HT-29 (cell line): ENCODE results near the gene CASP6. TPM values are rescaled to one million over a fixed set of nuclear protein-coding genes. Genes with fewer than 3 reads are reported as not detected.

Experiments used
- DNase-seq: peaks from one replicate; pipeline ENCODE4 v3.0.0-alpha.2; 2015; ENCODE audit warnings: low spot score
- total RNA-seq: library from RNA; depleted of rRNA; stranded (reverse); fragments of >200 nt; shearing (Covaris generic); gene quantifications from 2 replicates; pipeline ENCODE4 v1.2.3, GENCODE V29; 2014; rRNA removed

The CASP6 gene
- 21.7 and 27.0 TPM in 2 replicates for total RNA-seq

DNA sequence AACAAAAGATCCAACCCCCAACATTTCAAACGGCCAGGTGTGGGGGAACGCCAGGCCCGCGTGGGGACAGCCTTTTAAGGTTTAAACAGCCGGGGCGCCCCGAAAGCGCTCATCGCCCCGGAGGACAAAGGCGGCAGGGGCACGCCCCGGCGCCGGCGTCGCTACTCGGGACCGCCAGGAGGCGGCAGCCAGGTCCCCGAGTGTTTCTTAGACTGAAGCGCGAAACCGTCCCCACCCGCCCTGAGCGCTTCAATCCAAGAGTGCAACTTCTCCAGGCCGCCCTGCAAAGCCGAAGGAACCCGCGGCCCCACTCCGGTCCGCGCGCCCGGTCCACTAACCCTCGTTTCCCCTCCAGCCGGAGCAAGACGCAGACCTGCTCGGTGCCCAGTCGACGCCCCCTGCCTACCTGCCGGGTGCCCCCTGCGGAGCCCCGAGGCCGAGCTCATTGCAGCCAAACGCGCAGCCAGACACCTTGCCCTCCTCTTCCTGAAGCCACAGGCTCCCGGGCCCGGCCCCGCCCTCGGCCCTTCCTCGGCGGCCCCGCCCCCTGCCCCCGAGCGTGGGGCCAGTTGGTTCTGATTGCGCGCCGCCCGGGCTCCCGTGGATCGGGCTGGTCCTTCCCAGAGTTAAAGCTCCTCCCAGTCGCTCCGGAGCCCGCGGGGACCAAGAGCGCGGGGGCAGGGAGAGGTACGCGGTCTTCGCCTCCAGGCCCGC is at the start of gene CASP6:
CASP6 (minus strand) TSS at position 496 of the 714 bp plus-strand sequence; CDS start at position 446, 50 bp downstream.
- peak; percentile 87 for DNase-seq

- no peak for DNase-seq
These were observed 49.3 kb upstream of the CASP6 start for GRCh38 chr4:109752525-109752924.

- DNase-seq: no peak
These were observed 48.6 kb upstream of the CASP6 start for GRCh38 chr4:109751852-109752251.

DNA sequence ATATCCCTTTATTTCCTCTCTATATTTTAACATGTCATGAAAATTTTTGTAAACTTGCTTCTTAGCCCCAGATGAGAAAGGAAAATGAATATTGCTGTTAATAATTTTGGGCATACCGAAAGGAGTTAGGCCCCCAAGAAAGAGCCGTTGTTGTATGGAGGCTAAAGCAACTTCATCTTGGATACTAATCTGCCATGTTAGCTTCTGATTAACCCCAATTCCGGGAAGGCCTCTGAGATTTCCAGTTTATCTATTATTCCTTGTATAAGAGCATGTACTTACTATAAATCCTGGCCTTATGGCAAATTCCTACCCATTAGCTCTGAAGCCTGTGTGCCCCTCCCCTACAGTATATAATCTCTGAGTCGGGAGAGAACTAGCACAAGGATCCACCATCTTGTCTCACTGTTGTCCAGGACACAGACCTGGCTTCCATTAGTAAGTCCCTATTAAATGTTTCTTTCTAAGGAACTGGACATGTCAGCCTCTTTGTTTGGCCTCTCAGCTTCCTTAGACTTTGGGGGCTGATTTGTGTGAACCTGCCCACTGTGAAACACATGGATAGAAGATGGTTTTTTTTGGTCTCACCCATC is 47.5 kb upstream of the CASP6 start:
- DNase-seq: no peak

GRCh38 chr4:109749388-109750082 is 46.3 kb upstream of the CASP6 start:
- DNase-seq: no peak

DNA sequence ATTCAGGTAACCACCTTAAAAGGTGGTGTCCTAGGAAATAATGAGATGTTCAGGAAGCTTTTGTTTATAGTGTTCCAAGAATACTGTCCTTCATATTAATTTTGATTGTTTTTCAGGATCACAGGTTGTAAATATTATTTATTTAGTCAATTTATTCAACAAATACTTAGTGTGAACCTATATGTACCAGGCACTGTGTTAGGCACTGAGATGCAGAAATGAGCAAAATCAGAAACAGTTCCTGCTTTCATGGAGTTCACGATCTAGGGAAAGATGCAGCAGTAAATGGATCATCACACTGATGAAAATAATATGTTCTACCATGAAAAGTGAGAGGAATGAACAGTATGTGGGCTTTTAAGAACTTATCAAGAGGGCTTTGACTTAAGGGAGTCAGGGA is 44.9 kb upstream of the CASP6 start:
- DNase-seq: no peak

DNA sequence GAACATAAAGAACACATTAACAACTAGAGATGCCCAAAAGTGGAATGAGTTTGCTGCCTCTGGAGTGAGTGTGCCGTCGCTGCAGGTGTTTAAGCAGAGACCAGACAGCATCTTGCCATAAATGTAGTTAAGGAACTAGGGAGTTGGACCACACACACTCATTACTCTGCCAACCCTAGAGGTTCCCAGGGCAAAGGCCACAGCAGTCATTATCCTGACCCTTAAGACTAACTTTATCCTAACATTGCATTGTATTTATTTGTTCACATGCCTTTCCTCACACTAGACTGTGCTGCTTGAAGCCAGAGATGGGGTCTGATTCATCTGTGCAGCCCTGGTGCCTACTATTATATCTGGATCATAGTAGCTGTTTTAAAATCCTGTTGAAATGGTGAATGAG is 43.5 kb upstream of the CASP6 start:
- no peak for DNase-seq

GRCh38 chr4:109745830-109746229 is 42.6 kb upstream of the CASP6 start:
- no peak for DNase-seq

DNA sequence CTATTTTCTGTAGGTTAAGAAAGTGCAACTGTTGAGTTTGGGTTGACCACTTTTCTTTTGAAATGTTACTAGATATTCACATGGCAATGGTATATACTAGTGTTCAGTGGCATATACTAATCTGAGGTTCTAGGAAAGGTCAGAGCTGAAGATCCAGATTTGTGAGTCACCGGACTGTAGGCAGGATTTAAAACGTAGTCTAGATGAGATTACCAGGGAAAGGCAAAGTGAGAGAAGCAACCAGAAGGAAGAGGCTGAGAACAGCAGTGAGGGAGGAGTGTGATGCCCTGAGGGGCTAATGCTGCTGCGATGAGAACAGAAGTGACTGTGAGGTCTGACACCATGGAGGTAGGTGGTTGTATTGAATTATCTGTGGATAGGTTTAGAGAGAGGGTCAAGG is 36.3 kb upstream of the CASP6 start:
- no peak for DNase-seq

DNA sequence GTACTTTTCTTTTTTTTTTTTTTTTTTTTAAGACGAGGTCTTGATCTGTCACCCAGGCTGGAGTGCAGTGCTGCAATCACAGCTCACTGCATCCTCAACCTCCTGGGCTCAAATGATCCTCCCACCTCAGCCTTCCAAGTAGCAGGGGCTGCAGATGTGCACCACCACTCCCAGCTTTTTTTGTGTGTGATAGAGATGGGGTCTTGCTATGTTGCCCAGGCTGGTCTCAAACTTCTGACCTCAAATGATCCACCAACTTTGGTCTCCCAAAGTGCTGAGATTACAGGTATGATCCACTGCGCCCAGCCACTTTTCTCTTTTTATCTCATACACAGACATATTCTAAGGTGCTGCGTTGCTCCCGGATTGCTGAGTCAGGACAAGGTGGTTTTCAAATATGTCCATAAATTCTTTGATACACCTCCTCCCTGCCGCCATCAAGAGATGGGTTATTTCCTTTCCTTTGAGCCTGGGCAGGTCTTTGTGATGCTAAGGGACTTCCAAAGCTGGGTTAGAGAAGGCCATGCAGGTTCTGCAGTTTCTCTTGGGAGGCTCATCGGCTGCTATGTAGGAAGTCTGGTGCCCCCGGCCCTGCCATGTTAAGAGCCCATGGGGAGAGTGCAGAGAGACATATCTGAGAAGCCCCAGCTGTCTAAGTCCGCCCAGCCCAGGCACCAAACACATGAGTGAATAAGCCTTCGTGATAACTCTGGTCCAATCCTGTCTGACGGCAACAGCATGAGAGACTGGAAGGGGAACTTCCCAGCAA is 35.0 kb upstream of the CASP6 start:
- no peak for DNase-seq

- DNase-seq: no peak
These were observed 32.5 kb upstream of the CASP6 start for GRCh38 chr4:109735566-109736365.

DNA sequence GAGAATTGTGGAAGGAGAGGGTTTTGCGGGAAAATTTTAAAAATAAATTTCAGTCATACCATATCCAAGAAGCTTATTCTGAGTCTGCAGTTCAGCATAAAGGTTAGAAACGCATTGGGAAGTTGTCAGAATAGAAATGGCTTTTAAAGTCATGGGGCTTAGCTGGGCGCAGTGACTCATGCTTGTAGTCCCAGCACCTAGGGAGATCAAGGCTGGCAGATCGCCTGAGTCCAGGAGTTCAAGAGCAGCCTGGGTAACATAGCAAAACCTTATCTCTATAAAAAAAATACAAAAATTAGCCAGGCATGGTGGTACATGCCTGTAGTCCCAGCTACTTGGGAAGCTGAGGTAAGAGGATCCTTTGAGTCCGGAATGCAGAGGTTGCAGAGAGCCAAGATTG is 30.5 kb upstream of the CASP6 start:
- no peak for DNase-seq

DNA sequence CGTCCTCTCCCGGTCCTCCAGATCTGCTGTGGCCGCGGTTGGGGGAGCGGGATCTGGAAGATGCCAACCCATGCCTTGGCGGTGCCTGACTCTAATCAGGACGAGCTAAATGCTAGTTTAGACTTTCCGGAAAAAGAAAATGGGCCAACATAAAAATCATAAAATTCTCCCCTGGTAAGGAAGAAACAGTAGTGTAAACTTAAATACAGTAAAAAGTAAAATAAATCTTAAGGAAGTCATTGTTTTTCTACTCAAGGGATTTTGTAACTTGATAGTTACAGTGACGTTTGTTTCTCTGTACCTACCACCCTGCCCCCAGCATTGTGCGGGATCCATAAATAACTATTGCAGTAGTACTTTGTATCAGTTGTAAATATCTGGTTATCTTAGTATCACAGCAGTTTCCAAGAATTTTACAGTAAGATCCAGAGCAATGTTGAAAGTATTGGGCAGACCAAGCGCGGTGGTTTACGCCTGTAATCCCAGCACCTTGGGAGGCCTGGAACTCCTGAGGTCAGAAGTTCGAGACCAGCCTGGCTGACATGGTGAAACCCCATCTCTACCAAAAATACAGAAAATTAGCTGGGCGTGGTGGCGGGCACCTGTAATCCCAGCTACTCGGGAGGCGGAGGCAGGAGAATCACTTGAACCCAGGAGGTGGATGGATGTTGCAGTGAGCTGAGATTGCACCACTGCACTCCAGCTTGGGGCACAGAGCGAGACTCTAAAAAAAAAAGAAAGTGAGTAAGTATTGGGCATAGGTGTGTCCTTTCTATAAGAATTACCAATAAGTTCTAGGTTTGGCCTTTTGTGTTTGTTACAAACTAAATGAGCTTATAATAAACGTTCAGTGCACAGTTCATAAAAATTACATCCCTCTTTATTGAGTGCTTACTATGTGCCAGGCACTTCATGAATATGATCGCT is 27.6 kb upstream of the CASP6 start:
- no peak for DNase-seq

DNA sequence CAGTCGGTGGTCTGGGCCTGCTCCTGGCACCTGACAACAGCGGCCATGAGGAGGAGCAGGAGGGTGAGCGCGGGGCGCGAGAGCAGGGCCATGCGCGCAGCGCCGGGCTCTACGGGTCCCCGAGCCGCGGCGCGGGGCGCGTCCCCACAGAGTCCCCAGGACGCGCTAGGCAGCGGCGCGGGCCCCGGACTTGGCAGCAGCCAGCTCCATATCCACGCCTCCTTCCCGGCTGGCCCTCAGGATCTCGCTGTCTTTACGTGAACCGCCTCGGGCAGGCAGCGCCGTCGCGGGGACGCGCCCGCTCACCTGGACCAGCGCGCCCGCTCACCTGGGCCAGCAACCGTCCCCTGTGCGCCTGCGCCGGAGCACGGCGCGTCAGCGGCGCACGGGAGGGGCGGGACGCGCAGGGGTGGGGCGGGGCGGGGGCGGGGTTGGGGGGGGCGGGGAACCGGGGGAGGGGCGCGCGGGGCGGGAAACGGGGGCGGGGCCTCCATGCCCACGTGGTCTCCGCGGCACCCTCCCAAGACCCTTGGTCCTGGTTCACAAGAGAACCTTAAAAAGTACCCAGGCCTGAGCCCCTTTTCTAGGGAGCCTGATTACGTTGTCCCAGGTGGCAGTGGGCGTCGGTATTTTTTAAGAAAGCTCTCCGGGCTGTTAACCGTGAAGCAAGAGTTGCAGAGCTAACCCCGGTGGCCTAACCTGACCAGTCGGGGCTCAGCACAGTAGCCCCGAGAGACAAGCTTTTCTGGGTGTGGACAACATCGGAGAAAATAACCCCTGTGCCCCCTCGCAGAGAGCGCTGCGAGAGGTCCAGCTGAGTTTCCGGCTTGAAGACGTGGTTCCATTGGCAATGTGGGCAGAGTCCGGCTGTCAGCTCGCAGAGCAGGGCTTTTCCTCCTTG is 26.7 kb upstream of the CASP6 start, which contains the start of gene PLA2G12A:
PLA2G12A (minus strand) TSS at position 353 of the 901 bp plus-strand sequence; CDS start at position 92, 261 bp downstream.
- peak; percentile 92 for DNase-seq

DNA sequence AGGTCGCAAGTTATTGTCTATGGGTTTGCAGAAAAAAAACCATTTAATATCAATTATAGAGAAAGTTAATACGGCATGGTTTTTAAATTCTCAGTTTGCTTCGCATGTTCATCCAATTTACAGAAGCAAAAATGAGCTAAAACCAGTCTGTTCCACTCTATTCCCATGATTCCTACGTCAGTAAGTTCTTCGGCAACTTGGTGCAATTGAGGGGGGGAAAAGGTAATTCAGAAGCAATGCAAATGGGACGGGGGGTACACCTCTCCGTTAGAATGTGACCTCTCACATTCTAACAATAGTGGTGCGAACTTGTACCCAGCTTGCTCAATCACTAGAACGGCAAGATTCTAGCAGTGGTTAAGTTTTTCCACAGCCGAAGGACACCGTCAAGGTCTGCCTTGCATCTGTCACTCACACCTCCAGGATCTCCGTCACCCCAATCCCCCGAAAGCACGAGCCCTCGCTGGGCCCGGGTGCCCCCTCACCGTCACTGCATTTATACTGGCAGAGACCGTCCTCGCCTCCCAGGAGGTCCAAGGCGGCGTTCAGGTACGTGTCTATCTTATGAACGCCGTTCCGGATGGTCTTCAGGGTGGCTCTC is 26.0 kb upstream of the CASP6 start:
- peak; percentile 58 for DNase-seq

- DNase-seq: peak; percentile 38
These were observed 25.1 kb upstream of the CASP6 start for GRCh38 chr4:109728385-109728784.

DNA sequence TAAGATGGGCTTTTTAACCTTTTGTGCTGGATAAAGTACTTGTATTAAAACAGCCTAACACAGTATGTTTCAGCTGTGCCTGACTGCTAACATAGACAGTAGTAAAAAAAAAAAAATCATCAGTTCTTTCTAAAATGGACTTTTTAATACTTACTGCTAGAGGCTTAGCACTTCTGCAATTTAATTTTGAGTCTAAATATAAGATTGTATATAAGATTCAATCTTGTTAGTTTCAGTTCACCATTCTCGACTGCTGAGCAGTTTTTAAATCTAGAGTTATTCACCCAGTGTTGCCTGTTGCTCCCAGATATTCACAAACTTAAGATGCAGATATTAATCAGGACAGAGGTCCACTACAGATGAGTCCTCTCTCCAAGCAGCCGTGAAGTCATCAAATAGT is 19.9 kb upstream of the CASP6 start:
- DNase-seq: no peak

DNA sequence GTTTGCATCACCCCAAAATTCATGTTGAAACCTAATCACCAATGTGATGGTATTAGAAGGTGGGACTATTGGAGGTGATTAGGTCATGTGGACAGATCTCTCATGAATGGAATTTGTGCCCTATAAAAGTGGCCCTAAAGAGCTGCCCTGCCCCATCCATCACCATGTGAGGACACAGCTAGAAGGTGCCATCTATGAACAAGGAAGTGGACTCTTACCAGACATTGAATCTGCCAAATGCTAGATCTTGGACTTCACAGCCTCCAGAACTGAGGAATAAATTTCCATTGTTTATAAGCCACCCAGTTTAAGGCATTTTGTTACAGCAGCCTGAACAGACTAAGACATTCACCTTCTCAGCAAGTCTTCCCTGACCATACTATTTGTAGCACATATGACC is 19.1 kb upstream of the CASP6 start:
- no peak for DNase-seq
